Measurements from ENCODE around the gene CASP1. TPM values are rescaled to one million over a fixed set of nuclear protein-coding genes. Genes with fewer than 3 reads are reported as not detected.

Gene CASP1
- 5.9 and 56.3 TPM in 2 replicates for total RNA-seq (ENCODE audit: low replicate concordance)

DNA sequence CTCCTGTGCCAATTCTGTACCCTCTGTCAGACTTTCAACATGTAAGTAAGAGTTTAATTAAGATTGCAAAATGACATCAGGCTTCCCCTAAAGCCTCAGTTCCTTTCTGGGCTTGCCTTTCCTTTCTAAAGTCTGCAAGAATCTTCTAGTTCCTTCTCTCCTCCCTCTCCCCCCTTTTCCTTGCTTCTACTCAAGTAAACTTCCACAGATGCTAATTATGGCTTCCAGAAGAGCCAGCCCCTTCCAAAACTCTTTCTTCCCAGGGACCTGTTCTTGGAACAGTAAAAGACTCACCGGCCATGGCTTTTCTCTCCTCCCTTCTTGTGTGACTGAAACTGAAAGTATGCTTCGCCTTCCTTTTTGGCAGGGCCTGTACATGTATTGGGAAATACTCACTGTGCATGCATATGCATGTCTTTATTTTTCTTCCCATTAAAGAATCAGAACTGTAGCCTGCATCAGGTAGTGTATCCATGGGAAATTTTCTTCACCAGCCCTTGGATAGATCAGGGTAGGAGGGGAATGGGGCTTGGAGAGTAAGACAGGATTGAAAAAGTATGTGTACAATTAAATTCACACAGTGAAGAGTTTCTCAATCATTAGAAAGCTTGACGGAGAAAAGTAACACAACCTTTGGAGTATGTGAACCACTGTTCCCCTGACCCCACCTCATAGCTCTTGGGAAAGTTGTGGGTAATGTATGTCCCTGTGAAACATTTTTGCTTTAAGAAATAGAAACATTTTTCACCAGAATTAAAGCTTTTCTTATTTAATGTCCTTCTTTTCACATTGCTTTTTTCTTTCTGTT, at the start of gene CASP1:
CASP1 (minus strand) TSS at position 332 of the 808 bp plus-strand sequence; CDS start at position 301, 31 bp downstream.

DNA sequence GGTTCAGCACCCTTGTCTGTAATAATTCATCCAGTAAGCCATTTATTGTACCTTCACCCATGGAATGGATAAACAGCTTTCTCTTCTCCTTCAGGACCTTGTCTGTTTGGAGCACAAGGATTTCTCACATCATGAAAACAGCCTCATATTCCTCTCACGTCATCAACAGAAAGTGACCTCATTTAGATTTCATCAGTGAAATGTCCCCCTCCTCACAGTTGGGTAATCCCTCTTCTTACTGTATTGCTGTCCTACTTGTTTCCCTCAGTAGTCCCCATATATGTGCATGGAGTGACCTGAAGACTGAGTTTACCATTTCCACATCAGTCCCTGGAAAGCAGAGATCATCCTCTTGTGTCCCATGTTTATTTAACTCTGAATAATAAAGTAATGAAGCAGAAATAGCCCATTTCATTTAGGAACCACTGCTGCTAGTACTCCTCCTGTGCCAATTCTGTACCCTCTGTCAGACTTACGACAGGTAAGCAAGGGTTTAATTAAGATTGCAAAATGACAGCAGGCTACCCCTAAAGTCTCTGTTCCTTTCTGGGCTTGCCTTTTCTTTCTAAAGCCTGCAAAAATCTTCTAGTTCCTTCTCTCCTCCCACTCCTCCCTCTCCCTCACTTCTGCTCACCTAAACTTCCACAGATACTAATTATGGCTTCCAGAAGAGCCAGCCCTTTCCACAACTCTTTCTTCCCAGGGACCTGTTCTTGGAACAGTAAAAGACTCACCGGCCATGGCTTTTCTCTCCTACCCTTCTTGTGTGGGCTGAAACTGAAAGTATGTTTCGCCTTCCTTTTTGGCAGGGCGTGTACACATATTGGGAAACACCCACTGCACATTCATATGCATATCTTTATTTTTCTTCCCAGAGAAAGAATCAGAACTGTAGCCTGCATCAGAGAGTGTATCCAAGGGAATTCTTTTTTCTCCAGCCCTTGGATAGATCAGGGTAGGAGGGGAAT, 9.9 kb upstream of the CASP1 start, which contains the start of gene CARD16:
CARD16 (minus strand) TSS at position 779 of the 968 bp plus-strand sequence; CDS start at position 741, 38 bp downstream.

GRCh38 chr11:105023003-105023402, 11.9 kb downstream of the CASP1 start, which contains the start of gene CASP5:
TSS of gene CASP5 (minus strand) at chr11:105023168. CDS start at chr11:105023136, 32 bp downstream.

Other genes with a start within 250 kb of the CASP1 start
- not detected in 2 replicates for gene CASP12, start 136.7 kb downstream of the CASP1 start, total RNA-seq (ENCODE audit: low replicate concordance)
- gene CASP4, start 66.6 kb downstream of the CASP1 start, total RNA-seq (ENCODE audit: low replicate concordance): 68.0 and 117 TPM in 2 replicates
- gene CASP5, start 12.0 kb downstream of the CASP1 start, total RNA-seq (ENCODE audit: low replicate concordance): not detected in 2 replicates
- gene CARD16, start 10.2 kb upstream of the CASP1 start, total RNA-seq (ENCODE audit: low replicate concordance): 4.5 and 24.5 TPM in 2 replicates
- gene CARD18, start 104.6 kb upstream of the CASP1 start, total RNA-seq (ENCODE audit: low replicate concordance): not detected in 2 replicates